GM21526 (cell line): ENCODE data around the gene FRMD5.
A peak's percentile ranks its signal among the peaks of the same experiment; 100 is the strongest.
"Not testable (repeated sequence)": the region's sequence is repeated elsewhere in the genome, so short reads cannot be mapped to it uniquely, and the experiment has no call there.

Source experiments
- ATAC-seq: cut with Tn5 transposase; IDR thresholded peaks from one replicate; pipeline ENCODE4 v1.9.1; 2021; ENCODE audit warnings: moderate library complexity; ENCODE audit not compliant: unreplicated experiment, low FRiP score

The FRMD5 gene

GRCh38 chr15:44195151-44195740 lies at the start of gene FRMD5:
Gene FRMD5 (minus strand): TSS chr15:44195271.
- peak; percentile 96 for ATAC-seq

DNA sequence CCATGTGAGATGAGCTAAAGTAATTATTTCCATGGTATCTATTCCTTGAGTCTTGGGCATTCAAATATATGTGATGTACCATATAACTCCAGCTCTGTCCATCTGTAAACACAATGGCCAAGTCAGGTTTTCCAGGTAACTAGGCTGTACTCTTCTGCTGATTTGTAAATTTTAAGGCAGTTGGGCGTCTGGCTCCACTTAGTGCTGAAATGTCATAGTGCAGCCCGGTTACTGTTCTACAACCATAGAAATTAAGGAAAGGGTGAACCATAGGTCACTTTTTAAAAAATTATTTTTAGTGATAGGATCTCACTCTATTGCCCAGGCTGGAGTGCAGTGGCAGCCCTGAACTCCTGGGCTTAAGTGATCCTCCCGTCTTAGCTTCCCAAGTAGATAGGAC lies 48.8 kb upstream of the FRMD5 start:
- no peak for ATAC-seq

GRCh38 chr15:44243141-44243540 lies 48.1 kb upstream of the FRMD5 start:
- ATAC-seq = no peak

GRCh38 chr15:44231842-44232241 lies 36.8 kb upstream of the FRMD5 start:
- no peak for ATAC-seq

- not testable (repeated sequence) for ATAC-seq
Measured at GRCh38 chr15:44229301-44229700, 34.2 kb upstream of the FRMD5 start.

DNA sequence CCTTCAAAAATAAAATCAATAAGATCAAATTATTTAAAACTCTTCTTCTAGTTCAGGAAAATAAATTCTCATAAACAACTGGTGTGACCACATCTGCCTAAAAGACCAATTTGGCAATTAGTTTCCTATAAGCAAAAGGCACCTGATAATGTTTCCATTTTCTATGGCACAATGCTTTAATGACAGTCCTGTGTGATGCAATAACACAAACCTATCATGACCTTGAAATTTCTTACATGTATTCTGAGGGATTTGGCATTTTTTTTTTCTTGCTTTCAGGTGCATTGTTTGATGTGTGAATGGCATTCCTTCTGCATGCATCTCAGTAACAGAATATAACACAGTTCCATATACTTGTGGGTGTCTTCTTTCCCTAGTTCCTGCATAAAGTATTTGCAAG lies 32.5 kb upstream of the FRMD5 start:
- no peak for ATAC-seq

DNA sequence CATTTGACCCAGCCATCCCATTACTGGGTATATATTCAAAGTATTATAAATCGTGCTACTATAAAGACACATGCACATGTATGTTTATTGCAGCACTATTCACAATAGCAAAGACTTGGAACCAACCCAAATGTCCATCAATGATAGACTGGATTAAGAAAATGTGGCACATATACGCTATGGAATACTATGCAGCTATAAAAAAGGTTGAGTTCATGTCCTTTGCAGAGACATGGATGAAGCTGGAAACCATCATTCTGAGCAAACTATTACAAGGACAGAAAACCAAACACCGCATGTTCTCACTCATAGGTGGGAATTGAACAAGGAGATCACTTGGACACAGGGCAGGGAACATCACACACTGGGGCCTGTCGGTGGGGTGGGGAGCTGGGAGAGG lies 31.9 kb upstream of the FRMD5 start:
- ATAC-seq = not testable (repeated sequence)

DNA sequence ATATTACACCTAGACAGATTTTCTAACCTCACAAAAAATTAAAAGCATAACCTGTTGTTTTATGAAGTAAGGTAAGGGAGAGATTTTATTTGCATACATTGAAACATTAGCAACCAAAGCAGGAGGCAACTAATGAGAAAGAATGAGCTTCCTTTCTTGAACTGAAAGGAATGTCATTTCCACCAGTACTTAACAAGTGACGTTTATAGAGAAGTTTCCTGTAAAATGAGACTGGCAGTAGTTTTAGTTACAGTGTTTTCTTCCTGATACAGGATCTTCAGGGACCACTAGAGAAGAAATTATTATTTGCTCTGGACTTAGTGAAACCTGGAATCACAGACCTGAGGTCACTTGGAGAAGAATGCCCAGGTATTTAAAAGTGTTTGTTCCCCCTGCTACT lies 27.4 kb upstream of the FRMD5 start:
- no peak for ATAC-seq

GRCh38 chr15:44219073-44219472 lies 24.0 kb upstream of the FRMD5 start:
- no peak for ATAC-seq

GRCh38 chr15:44216958-44217357 lies 21.9 kb upstream of the FRMD5 start:
- no peak for ATAC-seq

DNA sequence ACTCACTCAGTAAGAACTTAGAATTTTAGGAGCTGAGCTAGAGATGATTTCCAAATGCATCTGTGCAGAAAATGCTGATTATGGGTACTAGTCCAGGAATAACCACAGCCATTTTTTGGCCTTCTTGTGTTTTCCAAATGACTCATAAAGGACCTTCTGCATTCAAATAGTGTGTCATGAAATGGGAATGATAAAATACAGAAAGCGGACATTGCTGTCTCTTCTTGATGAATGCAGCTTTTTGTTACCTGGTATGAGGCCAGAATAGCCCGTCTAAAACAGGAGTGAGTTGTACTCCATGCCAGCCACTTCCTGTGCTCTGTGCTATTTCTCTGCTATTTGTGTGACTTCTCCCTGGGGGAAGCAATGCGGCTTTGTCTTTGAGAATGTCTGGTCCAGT lies 20.5 kb upstream of the FRMD5 start:
- ATAC-seq = no peak

DNA sequence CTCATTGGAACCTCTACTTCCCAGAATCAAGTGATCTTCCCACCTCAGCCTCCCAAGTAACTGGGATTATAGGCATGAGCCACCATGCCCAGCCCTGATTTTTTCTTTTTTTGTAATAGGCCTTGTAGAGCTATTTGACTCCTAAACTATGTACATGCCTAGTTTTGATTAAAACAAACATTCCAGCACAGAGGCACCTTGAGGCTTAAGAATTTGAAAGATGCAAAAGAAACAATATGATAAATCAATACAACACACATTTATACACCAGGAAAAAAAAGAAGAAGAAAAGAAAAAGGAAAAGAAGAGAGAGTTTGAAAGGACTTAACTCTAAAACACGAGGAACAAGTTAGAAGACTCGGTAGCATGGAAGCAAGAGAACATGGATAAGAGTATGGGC lies 13.9 kb upstream of the FRMD5 start:
- ATAC-seq = no peak

DNA sequence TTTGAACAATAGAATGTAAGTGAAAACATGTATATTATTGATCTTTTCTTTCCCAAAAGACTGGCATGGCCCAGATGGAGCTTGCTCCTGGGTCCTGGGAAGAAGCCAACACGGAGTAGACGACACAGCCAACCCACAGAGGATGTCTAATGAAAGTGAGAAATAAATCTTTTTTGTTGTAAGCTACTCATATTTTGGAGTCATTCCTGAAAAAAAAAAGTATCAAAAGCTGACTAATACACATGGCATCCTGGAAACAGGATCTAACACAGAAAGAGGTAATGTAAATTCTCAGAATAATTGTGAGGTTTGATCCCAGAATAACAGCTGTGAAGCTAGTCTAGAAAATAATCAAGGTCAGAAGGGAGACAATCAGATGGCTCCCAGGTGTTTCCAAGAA lies 12.6 kb upstream of the FRMD5 start:
- no peak for ATAC-seq

DNA sequence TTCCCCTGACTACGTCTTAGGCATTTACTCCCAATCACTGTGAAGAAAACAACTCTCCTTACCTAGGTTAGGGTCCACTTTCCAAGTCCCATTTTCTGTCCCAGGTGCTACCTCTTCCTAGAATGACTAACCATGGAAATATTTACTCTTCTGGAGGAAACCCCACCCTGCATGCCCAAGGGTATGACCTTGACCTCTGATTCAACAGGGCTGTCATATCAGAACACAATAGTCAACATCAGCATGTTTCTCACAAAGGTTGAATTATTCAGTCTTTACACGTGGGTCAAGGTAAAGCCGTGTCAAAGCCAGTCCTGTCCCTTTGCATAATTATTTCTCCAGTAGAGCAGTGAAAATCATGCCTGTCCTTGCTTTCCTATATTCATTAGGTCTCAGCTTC lies 4.3 kb upstream of the FRMD5 start:
- ATAC-seq = no peak

GRCh38 chr15:44194323-44195150 lies 534 bp downstream of the FRMD5 start:
- no peak for ATAC-seq

DNA sequence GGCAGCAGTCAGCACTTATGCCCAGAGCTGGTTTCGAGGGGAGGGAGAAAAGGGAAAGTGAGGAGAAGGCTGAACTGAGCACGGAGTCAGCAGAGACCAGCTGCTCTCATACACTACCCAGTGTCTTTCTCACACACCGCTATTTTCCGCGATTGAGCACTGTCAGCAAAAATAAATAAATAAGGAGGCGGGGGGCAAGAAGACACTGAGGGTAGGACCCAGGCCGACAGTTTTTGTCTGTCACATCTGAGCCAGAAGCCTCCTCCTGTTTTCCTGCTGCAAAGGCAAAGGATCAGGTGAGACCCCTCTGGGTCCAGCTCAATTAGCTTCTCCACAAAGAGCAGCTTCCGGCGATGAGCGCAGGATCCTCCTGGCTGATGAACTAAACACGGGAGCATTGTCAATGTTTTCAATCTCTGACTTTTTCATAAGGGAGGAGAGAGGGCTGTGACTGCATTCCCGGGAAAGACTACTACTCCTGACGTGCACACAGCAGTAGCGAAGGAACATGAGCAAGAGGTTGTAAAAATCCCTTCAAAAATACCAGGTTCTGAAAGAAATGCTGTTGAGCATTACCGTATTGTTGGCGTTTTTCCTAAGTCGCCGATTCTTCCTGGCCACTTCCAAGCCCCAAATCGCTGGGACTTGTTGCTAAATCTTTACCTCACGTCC lies 1.3 kb downstream of the FRMD5 start:
- ATAC-seq = no peak

DNA sequence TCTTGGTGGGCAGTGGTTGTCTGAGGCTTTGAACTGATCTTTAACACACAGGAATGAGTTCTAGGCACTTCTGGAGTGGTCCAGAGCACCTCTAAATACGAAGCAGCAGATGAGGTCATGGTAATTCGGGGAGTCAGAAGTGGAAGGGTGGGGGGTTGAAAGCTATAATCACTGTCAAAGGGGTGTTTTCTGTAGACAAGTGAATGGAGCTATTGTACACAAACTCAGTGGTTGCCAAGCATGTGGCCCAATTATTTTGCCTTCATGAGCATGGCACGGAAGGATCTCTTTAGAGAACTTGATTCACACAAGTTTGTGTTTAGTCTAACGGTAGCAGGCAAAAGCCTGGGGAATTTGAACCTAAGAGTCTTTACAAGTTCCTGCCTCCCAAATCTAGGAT lies 6.3 kb downstream of the FRMD5 start:
- ATAC-seq = no peak

- ATAC-seq = no peak
Measured at GRCh38 chr15:44186705-44187104, 8.4 kb downstream of the FRMD5 start.

DNA sequence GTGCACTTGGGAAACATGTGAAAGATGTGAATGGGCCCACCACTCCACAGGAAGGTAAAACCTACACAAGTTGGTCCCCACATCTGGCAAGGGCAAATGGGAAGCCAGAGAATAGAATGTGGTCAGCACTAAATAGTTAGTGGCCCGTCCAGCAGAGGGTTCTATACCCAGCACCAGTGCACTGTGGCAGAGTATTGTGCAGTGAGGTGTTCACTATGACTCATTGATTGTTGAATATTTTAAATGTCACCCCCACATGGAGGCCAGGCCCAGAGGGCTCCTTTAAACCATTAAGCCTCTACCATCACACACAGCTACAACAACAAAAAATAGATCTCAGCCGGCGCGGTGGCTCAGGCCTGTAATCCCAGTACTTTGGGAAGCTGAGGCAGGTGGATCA lies 11.7 kb downstream of the FRMD5 start:
- ATAC-seq = no peak

GRCh38 chr15:44181410-44181809 lies 13.7 kb downstream of the FRMD5 start:
- ATAC-seq = no peak

GRCh38 chr15:44177139-44177538 lies 17.9 kb downstream of the FRMD5 start:
- no peak for ATAC-seq

DNA sequence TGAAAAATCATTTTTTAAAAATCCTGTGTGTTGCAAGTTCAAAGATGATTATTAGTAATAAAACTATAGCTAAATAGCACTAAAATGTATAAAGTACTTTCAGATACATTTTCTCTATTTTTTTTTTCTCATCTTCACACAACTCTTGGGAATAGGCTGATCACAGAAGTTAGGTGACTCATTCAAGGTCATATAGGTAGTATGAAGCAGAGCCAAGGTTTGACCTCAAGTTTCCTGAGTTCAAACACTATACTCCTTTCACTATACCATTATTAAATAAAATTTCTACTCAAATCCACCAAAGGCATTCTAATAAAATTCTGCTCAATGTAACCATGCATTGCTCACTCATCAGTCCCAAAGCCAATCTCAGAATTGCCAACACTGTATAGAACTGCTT lies 21.3 kb downstream of the FRMD5 start:
- ATAC-seq = no peak
